Esophagus muscularis mucosa (tissue), 4 donors: ENCODE results near the gene PRSS56.

Experiments used
- CTCF ChIP-seq, 3 experiments: fragments of 200-600 bp in 2 of 3; fragments of 450-650 bp in 1 of 3; sonication (generic) in 2 of 3; IDR thresholded peaks; one replicate each; pipeline ENCODE4 v1.5.1; 2017 to 2019; ENCODE audit warnings: antibody characterized with exemption in 3 of 3, mild to moderate bottlenecking in 2 of 3, moderate library complexity in 1 of 3
- EP300 ChIP-seq: sonication (generic); formaldehyde crosslinking; IDR thresholded peaks from one replicate; pipeline ENCODE4 v1.6.1; 2017; ENCODE audit warnings: antibody characterized with exemption
- POLR2A ChIP-seq: fragments of 450-650 bp; IDR thresholded peaks from one replicate; pipeline ENCODE4 v1.6.1; 2017; ENCODE audit warnings: antibody characterized with exemption, moderate library complexity, mild to moderate bottlenecking, low read depth
- POLR2AphosphoS5 ChIP-seq, 2 donors: sonication (generic); formaldehyde crosslinking; IDR thresholded peaks; one replicate each; pipeline ENCODE4 v1.6.1; 2017; ENCODE audit warnings: antibody characterized with exemption in 2 of 2

DNA sequence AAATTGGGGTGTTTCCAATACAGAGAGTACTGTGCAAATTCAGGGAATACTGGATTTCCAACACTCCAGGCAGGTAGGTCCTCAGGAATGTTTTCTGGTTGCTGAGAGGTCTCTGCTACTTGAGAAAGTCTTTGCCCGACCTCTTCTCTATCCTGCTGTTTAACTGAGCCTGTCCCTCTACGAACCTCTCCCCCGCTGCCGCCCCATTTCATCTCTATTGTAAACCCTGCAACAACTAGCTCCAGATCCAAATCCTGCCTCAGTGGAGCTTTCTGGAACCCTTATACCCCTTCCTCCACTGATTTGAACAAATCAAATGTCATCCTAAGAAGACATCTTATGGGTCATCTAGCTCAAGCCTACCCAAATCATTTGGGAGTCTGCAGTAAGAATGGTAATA is 31.6 kb downstream of the PRSS56 start:
- TF ChIP-seq CTCF (IDR thresholded peaks at IDR 0.05): no peak
- no peak for TF ChIP-seq POLR2AphosphoS5 (IDR thresholded peaks at IDR 0.05)
- no peak for TF ChIP-seq POLR2A
- no peak for TF ChIP-seq EP300
